CD4-positive, alpha-beta T cell treated with Interleukin-15 for 1 hour (primary cell): Measurements from ENCODE around the gene SDHA.
"Not testable (repeated sequence)": the region's sequence is repeated elsewhere in the genome, so short reads cannot be mapped to it uniquely, and the experiment has no call there.

Source experiments
- DNase-seq: peaks from one replicate; pipeline ENCODE4 v3.0.0-alpha.2; 2020

SDHA gene

DNA sequence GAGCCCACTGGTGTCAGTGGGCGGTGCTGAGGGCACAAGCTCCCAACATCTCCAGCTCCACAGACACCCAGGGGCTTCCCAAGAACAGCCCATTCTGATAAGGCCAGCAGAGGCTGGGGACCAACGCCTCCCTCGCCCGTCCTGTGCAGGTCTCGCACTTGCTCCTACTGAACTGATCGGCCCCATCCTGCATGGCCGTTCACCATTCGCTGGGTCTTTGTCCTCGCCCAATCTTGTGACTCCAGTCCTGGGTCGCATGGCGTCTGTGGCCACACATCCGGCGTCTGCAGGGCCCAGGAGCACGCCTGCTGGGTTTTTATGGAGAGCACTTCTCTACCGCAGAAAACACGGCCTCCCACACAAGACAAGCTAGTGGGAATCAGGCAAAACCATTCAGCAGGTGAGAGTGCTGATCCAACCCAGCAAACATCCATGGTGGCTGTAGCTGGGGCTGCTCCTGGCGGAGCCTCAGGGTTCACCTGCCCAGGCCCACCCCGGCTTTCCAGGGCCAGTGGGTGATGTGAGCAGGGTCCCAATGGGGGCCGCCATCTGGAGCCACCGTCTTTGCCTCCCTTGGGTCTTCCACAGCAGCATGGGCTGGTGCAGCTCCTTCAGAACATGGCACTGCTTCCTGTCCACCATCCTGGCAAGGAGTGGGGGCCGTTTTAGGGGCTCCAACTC is 19.5 kb upstream of the SDHA start:
- no peak for DNase-seq

DNA sequence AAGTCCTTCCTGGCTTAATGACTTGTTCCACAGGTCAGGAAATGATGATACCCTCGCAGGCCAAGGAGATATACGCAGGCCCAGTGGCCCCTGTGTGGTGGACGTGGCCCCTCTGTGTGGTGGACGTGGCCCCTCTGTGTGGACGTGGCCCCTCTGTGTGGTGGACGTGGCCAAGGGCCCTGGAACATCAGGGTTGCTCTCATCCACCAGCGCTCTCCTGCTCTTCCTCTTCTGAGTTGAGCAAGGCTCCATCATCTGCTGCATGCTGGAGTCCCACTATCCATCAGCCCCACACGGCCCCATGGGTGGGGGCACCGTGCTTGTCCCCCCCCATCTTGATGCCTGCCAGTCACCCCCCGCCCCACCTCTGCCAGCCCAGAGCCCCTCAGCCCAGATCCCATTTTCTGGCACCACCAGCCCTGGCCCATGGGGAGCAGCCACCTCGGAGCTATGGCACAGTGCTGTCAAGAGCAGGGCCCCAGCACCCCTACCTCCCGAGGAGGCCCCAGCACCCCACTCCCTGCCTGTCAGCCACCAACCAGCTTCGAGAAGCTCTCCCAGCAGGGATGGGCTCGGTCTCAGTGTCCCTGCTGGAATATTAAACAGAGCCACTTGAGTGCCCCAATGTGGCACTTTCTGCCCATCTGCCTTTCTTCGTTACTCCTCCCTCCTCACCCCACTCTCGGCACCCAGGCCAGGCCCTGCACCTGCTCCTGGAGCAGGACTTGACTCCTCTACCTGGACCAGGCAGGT is 18.7 kb upstream of the SDHA start:
- DNase-seq, result no peak

DNA sequence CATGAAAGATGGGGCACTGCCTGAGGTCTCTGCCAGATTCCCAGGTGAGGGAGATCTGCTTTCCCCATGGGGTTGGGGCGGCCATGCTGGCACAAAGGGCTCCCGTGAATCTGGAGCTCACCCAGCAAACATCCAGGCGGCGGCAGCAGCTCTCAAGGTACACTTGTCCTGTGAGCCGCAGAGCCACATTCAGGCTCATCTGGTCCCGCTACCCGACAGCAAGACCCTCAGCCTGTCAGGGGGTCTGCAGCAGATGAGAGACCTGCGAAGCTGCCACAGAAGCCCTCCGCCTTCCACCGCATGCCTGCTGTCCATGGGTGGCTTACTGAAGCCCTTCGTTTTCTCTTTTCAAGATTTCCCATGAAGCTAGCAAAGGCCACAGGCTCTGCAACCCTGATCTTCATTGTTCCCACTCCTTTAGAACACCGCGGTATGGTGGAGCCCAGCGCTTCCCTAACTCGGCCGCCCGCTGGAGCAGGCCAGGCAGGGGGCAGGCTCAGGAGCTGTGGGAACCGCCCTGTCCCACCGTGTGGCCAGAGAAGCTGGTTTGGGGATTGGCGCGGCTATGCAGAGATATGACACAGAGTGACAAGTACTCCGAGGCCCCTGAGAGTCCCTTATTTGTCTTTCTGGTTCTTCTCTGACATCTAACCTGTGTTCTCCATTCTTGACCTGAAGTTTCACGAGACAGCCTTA is 18.0 kb upstream of the SDHA start:
- no peak for DNase-seq

DNA sequence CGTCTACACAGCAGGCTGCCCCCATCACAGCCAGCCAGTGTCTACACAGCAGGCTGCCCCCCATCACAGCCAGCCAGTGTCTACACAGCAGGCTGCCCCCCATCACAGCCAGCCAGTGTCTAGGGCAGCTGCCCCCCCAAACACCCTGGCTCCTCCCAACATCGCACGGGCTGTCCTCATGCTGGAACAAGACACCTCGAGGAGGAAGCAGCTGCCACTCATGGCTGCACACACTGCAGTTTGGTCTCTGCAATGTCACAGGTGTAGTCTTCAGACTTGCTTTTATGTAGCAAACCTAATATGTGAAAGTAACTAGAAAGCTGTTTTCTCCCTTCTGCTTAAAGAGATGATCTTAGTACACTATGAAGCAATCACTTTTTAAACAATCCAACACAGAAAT is 17.1 kb upstream of the SDHA start:
- no peak for DNase-seq

DNA sequence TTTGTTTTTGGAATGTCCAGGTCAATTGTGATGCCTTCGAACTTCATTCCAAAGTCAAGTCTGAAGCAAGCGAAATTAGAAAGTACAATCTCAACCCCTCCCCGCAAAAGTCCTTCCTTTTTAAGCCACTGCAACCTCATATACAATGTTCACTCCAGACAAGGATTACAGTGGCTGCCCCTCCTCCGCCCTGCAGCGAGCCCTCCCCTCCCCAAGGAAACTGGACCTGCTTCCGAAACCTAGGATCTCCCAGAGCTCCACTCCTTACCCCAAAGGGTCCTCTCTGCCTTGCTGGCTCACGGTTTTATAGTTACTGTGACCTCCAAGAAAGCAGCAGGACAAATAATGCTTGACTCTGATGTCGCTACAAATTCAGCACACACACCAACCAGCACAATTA is 16.4 kb upstream of the SDHA start:
- DNase-seq, result no peak

DNA sequence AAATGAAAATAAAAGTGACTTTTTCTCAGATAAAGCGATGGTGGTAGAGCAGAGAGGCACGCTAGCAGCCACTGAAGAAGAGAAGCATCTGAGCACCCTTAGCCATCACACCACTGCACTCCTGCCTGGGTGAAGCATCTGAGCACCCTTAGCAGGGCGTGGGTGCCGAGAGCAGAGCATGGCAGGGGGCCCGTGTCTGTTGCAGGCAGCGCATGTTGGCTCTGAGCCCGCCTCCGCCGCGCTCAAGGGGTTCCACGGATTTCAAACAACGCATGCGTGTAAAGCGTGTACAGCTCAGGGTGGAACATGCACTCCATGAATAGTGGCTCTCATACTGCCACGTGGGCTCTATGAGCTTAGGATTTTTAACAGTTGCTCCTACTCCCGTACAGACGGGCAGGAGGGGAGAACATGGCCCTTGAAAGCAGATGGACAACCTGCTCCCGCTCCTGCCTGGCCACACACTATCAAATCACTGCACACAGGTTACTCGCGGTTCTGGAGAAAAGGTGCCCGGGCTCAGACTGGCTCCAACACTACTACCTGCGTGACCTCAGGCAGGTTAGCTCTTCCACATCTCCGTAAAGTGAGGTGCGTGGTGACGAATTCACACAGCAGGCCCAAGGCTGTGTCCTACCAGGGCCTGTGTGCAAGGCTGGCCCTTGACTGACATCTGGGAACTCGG is 14.7 kb upstream of the SDHA start:
- DNase-seq, result no peak

DNA sequence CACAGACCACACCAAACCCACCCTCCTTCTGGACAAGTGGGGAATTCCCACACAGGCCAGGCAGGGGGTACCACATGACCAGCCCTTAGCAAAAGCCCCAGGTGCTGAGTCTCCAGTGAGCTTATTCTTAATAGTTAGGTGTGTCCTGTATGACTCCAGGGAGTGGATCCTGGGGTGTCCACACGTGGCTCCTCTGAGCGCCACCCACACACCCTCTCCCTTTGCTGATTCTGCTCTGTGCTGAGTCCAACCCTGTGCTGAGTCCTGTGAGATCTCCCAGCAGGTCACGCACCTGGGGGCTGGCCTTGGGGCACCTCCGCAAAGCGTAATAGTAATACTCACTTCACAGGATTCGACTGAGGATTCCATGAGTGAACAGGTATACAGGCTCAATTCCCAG is 14.1 kb upstream of the SDHA start:
- no peak for DNase-seq

DNA sequence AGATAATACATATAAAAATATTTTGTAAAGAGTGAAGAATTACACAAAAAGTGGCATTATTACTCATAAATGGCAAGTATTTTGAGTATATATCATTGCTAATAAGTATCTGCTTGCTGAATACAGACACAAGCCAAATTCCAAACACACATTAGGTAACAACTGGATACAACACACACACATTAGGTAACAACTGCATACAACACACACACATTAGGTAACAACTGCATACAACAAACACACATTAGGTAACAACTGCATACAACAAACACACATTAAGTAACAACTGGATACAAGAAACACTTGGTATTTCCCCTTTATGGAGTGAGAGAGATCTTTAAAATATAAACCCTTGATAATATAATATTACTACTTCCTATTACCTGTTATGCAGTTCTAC is 13.7 kb upstream of the SDHA start:
- no peak for DNase-seq

DNA sequence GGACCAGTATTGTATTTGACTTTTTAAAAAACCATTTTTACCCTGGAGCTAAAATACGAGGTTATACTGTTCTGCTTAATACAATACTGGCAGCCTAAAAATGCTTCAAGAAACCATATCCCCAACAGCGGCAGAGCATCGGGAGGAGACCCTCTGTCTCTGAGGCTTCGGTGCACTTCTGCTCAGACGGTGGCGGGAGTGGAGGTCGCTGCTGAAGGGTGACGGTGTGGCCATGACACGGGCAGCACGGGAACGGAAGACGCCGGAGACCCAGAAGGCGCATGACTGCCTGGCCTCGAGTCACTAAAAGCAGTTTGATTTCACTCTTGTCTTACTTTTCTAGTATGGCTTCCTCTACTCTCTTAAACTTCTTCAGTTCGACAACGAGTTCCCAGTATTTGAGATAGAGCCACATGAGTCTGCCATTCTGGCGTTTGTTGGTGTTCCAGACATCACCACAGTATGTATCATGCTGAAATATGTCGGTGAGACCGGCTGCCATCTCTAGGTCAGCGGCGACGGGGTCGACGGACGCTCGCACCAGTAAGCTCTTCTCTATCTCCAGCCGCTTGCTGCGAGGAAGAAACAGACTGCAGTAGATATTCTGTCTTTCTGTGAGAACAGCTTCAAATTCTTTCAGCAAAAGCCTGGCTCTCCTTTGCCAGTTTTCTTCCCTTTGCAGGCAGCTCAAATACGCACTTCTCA is 13.0 kb upstream of the SDHA start:
- no peak for DNase-seq

DNA sequence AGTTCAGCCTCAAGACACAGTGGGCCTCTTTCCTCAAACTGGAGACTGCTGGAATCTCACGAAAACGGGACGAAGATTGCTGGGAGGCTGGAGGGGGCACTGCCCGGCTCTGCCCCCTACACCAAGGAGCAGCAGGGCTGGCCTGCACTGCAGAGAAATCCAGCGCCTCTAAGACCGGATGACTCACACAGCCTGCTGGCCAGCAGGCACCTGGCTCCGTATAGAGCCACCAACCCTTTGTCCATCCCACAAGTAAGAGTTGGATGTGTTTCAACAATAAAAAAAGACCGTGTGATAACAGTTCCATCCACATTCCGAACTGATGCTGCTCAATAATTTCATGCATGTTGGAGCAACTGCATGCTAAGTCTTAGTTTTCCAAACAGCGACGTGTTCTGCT is 11.7 kb upstream of the SDHA start:
- DNase-seq, result no peak

DNA sequence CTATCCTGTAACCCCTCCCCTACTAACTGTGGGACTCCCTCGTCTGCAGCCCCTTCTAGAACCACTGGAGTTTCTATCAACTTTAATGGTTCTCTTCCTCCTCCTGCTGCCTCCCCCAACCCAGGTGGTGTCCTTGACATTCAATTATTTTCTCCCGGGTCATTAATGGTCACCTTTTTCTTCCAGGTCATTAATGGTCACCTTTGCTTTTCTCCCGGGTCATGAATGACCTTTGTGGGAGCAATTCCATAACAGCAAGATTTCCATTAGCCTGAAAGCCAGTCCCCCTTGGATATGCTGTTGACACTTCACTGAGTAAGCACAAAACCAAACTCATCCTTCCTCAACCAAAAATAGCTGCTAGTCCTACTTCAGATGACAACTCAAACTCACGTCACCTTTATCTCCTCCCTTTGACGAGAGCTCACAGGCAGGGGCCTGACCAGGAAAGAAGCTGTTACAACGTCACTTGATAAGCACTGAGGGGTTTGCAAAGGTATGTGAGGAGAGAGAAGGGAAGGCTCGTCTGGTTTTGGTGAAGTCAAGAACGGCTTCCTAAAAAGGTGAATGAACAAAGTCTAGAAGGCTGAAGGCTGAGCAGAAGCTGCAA is 11.1 kb upstream of the SDHA start:
- no peak for DNase-seq

DNA sequence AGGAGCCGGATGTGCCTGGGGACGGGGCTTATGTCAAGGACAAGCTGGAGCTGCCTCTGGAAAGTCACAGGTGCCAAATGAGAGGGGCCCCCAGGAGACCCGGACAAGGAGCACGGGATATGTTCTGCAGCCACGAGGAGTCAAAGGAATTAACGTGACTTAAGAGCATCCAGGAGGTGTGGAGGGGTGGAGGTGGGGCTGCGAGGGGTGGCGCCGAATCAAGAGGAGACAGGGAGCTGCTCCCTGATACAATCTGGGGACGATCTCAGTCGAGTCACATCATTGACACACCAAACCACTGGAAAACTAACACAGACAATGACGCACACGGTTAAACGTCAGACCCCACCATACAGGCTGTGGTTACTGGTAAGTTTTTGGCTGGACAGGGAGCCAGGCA is 10.5 kb upstream of the SDHA start:
- no peak for DNase-seq

DNA sequence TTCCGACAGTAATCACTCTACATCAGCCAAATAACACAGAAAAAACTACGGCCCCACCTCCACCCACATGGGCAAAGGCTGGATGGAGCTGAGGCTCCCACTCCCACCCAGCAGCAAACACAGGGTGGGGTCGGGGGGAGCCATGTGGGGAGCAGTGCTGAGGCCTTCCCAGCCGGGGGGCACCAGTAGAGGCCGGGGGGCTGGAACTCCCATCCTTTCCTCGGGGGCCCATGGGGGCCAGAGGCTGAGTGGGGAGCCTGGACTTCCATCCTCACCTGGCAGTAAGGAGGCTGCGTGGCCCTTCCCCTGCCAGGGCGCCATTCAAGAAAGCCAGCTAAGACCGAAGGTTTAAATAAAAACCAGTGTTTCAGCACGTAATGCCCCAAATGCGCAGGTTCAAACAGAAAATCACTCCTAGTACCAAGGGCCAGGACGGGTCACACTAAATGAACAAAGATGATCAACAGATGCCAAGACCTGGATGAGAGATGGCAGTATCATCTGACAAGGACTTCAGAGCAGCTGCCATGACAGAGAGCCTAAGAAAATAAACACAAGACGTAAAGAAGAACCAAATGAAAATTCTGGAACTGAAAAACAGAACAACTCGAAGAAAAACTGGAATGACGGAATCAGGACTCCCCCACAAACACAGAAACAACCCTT is 9.5 kb upstream of the SDHA start:
- DNase-seq, result no peak

DNA sequence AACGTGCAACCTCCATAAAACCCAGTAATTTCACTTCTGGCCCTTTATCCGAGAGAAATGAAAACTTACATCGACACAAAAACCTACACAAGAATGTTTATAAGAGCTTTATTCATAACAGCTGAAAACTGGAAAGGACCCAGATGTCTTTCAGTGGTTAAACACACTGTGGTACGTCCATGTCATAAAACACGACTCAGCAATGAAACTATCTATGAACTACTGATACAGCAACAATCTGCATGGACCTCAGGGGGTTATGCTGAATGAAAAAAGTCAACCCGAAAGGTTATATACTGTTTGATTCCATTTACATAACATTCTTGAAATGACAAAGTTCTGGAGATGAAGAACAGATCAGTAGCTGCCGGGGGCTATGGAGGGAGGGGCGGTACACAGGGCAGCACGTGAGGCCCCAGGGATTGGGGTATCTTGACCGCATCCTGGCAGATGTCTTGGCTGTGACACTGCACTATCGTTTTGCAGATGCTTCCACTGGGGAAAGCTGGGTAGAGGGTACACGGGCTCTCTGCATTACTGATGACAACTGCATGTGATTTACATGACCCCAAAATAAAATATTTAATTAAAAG is 4.2 kb upstream of the SDHA start:
- no peak for DNase-seq

DNA sequence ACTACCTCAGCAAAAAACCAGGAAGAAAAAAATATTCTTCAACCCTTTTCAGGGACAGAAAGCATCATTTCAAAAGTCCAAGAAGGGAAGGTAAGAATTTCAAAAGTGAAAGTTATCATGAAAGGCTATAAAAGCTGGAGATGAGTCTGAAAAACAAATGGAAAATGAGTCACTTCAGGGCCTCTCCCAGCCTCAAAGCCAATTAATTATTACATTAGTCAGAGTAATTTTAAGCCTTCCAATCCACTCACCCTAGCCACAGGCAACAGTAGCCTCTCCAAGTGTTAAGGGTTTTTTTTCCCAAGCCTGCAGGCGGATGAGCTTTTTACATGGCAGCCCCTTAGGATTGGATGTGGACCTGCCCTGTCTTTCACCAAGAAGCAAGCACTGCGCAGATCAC is 2.9 kb upstream of the SDHA start:
- DNase-seq, result not testable (repeated sequence)

DNA sequence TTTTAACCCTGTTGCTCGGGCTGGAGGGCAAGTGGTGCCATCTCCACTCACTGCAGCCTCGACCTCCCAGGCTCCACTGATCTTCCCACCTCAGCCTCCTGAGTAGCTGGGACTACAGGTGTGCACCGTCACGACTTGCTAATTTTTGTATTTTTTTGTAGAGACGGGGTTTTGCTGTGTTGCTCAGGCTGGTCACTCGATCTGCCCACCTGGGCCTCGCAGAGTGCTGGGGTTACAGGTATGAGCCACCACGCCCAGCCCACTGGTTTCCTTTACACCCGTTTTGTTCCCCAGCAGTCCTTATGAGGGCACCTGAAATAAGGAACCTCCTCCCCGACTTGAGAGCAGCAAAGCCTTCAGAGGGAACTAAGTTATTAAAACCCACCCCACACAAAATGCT is 2.0 kb upstream of the SDHA start:
- DNase-seq, result not testable (repeated sequence)

DNA sequence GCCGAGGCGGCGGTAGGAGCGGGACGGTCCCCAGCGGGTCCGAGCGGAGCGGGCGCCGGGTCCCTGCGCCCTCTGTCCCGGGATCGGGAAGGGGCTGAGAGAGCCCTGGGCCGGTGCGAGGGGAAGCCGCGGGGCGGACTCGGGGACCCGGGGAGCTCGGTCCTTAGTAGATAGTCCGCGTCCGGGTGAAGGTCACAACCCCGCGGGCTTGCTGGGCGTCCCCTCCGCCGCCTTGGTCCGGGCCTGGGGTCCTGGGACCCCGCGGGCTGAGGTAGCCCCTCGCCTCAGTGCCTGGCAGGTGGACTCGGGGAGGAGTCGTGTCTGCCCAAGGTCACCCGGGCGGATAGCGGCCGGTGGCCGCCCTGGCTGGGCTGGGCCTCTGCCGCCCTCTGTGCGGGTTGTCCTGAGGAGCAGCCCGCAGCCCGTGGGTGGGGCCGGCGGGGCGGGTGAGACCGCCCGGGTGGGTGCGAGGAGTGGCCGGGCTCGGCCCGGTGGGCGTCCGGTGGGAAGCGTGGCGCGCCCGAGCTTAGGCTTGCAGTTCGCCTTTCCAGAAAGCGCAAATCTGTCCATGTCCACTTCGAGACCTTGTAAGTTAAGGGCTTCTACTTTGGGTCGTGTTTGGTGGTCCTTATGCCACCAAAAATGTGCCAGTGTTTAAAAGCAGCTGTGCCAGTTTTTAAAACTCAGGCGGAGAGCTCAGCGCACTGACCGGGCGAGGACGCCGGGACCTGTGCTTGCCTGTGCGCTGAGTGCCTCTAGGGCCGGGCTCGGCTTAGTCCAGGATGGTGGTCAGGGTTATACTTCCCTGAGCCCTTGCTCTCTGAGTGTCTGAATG is 554 bp downstream of the SDHA start:
- no peak for DNase-seq

DNA sequence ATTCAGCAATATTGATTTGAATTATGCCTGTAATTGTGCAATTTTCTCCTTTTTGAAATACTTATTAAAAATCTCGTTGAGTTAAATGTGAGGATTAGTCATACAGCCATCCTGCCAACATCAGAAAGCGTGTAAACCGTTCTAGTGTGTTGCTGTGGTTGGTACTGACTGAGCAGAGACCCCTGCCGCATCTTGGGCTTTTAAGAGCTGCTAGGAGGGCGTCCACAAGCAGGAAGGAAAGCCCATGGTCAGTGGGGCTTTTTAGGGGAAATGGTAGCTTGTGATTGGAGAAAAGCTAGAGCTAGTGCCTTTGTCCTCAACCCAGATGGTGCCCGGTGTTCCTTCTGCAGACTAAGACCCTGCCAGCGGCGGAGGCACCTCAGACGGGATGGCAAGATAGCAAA is 1.3 kb downstream of the SDHA start:
- DNase-seq, result no peak

DNA sequence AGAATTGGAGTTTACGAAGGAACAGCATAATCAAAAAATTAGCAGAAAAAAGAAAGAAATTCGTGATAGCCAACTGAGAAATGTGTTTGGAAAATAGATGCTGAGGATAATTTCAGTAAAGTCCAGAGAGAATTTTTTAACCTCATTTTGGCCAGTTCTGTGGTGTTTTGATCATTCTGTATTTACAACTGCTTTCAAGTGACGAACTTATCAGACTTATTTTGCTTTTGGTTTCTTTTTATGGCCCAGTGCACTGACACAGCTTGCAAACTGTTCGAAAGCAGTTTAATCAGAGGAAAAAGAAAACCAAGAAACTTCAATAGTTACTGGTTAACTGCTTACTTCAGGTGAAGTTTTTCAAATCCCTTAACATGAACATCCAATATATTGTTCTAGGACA is 1.9 kb downstream of the SDHA start:
- no peak for DNase-seq

DNA sequence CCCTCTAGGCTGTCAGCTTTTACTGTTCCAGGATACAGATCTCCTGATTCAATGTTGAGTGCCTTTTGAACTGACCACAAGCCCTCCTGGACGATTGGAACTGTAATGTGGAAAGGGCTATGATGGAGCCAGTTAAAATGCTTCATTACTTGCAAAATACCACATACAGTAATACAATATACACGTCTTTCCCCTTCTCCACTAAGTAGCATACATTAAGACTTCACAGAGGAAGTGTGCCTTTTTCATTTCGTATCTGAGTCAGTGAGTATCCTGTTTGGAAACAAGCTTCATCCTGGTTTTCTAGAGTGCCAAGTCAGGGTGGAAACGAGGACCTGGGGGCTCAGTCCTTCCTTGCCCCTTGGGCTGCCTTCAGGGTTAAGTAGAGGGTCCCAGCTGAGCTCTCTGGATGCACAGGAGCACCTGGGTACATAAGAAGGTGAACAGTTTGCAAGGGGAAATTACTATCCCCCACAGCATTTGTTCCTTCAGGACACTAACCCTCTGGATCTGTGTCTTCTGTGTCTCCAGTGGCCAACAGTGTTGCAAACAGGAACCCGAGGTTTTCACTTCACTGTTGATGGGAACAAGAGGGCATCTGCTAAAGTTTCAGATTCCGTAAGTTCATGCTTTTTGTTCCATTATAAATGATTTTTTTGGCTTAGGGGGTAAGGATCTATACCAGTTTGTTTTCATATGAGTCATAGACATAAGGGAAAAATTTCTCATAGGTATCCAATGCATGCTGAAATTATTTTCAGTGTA is 5.0 kb downstream of the SDHA start:
- DNase-seq, result not testable (repeated sequence)
